ENCODE results near the gene HERPUD1.
"Not testable (repeated sequence)": the region's sequence is repeated elsewhere in the genome, so short reads cannot be mapped to it uniquely, and the experiment has no call there.

HERPUD1 gene

DNA sequence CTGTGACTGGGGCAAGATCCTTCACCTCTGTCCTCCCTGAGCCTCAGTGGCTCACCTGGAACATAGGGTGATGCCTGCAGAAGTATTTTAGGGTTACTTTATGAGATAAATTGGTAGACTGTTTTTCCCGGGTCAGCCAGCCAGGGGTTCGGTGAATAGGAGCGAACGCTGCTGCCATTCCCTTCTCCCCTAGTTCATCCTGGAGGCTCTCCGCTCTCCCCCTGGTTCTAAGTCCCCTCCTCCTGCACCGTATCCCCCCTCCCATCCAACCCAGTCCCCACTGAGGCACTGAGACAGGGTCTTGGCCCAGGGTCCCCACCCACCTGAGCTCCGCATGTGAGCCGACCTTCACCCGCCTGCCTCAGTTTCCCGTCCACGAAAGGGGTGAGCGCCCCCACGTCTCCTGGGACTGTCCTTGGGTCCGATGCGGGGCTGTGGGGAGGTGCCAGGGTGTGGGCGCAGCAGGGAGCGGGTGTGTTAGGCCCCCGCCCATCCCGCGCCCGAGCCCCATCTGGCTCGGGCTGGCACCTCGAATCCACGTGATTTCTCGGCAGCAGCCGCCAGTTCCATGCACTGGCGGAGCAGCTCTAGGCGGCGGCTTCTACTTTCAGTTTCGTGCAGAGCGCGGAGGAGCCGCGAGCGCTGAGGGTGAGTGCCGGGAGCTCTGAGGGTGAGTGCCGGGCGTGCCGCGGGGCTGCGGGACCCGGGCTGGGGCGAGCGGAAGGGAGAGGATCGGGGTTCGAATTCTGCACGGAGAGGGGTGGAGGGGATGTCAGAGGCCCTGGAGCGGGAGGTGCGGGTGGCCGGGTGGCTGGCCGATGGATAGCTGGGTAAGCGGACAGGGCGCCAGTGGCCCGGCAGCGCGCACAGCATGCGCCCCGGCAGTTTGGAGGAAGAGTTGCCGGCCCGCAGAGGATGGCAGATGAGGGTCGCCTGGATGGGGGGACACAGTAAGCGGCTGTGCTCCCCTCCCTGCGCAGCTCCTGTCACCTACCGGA is 57.3 kb downstream of the HERPUD1 start, which contains the start of gene NLRC5:
NLRC5 (plus strand) TSS at position 610 of the 998 bp plus-strand sequence. CDS start 31,156 bp downstream, outside the sequence.
- H3K79me2 ChIP-seq (ENCODE audit: insufficient read depth, low read length), result no peaks in the 10 kb centered on the region
- H3K36me3 ChIP-seq (ENCODE audit: low read length), result no peaks in the 10 kb centered on the region
- peak within 1 kb of the TSS; percentile 50 for H3K4me3 ChIP-seq (ENCODE audit: insufficient read depth, low read length, poor library complexity, severe bottlenecking)
- H3K9me3 ChIP-seq (ENCODE audit: insufficient read depth, low read length), result no peaks in the 10 kb centered on the region
- no peak for TF ChIP-seq EZH2phosphoT487 (conservative IDR thresholded peaks at IDR 0.05; ENCODE audit: low read length)
- TF ChIP-seq, protein P1, sequence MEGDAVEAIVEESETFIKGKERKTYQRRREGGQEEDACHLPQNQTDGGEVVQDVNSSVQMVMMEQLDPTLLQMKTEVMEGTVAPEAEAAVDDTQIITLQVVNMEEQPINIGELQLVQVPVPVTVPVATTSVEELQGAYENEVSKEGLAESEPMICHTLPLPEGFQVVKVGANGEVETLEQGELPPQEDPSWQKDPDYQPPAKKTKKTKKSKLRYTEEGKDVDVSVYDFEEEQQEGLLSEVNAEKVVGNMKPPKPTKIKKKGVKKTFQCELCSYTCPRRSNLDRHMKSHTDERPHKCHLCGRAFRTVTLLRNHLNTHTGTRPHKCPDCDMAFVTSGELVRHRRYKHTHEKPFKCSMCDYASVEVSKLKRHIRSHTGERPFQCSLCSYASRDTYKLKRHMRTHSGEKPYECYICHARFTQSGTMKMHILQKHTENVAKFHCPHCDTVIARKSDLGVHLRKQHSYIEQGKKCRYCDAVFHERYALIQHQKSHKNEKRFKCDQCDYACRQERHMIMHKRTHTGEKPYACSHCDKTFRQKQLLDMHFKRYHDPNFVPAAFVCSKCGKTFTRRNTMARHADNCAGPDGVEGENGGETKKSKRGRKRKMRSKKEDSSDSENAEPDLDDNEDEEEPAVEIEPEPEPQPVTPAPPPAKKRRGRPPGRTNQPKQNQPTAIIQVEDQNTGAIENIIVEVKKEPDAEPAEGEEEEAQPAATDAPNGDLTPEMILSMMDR (IDR thresholded peaks at IDR 0.05; ENCODE audit: insufficient read depth, low read length, poor library complexity, severe bottlenecking), result no peak
- H3K4me2 ChIP-seq (ENCODE audit: low read depth, low read length, poor library complexity, severe bottlenecking), result peak within 1 kb of the TSS; percentile 62
- H4K20me1 ChIP-seq (ENCODE audit: low read depth, low read length), result no peaks in the 10 kb centered on the region
- no peak within 1 kb of the TSS for H3K27ac ChIP-seq (ENCODE audit: low read depth, low read length)
- peak within 1 kb of the TSS; percentile 76 for H2AFZ ChIP-seq (ENCODE audit: low read depth, low read length, severe bottlenecking)
- peak within 1 kb of the TSS; percentile 45 for H3K9ac ChIP-seq (ENCODE audit: low read length)
- H3K27me3 ChIP-seq (ENCODE audit: low read length), result no peaks in the 10 kb centered on the region
- H3F3A ChIP-seq (ENCODE audit: insufficient read depth), result no peaks in the 10 kb centered on the region
- no peaks in the 10 kb centered on the region for H3K9me2 ChIP-seq (replicated peaks; ENCODE audit: insufficient read depth, low read length)

DNA sequence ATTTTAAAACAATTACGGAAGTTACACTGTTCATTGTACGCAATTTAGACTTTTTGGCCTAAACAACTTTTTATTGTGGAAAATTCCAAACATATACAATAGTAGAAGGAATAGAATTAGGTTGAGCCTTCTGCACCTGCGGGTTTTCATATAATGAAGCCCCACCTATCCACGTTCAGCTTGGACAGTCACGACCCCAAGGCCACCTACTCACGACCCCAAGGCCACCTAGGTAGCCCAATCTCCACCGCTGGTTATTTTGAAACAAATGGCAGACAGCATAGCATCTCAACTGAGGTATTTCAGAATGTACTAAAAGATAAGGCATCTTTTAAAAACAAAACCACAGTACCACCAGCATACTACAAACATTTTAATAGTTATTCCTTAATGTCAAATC is 58.0 kb downstream of the HERPUD1 start:
- H3K9ac ChIP-seq (ENCODE audit: low read length), result peak overlapping the region; percentile 45
- H4K20me1 ChIP-seq (ENCODE audit: low read depth, low read length), result no peaks in the 10 kb centered on the region
- peak overlapping the region; percentile 76 for H2AFZ ChIP-seq (ENCODE audit: low read depth, low read length, severe bottlenecking)
- peak overlapping the region; percentile 50 for H3K4me3 ChIP-seq (ENCODE audit: insufficient read depth, low read length, poor library complexity, severe bottlenecking)
- no peak for TF ChIP-seq EZH2phosphoT487 (conservative IDR thresholded peaks at IDR 0.05; ENCODE audit: low read length)
- TF ChIP-seq, protein P1 (IDR thresholded peaks at IDR 0.05; ENCODE audit: insufficient read depth, low read length, poor library complexity, severe bottlenecking), result no peak
- H3F3A ChIP-seq (ENCODE audit: insufficient read depth), result no peaks in the 10 kb centered on the region
- H3K9me2 ChIP-seq (replicated peaks; ENCODE audit: insufficient read depth, low read length), result no peaks in the 10 kb centered on the region
- H3K36me3 ChIP-seq (ENCODE audit: low read length), result no peaks in the 10 kb centered on the region
- H3K27me3 ChIP-seq (ENCODE audit: low read length), result no peaks in the 10 kb centered on the region
- no peaks in the 10 kb centered on the region for H3K9me3 ChIP-seq (ENCODE audit: insufficient read depth, low read length)
- H3K4me2 ChIP-seq (ENCODE audit: low read depth, low read length, poor library complexity, severe bottlenecking), result peak overlapping the region; percentile 62
- no peak overlapping the region for H3K27ac ChIP-seq (ENCODE audit: low read depth, low read length)
- H3K79me2 ChIP-seq (ENCODE audit: insufficient read depth, low read length), result no peaks in the 10 kb centered on the region

DNA sequence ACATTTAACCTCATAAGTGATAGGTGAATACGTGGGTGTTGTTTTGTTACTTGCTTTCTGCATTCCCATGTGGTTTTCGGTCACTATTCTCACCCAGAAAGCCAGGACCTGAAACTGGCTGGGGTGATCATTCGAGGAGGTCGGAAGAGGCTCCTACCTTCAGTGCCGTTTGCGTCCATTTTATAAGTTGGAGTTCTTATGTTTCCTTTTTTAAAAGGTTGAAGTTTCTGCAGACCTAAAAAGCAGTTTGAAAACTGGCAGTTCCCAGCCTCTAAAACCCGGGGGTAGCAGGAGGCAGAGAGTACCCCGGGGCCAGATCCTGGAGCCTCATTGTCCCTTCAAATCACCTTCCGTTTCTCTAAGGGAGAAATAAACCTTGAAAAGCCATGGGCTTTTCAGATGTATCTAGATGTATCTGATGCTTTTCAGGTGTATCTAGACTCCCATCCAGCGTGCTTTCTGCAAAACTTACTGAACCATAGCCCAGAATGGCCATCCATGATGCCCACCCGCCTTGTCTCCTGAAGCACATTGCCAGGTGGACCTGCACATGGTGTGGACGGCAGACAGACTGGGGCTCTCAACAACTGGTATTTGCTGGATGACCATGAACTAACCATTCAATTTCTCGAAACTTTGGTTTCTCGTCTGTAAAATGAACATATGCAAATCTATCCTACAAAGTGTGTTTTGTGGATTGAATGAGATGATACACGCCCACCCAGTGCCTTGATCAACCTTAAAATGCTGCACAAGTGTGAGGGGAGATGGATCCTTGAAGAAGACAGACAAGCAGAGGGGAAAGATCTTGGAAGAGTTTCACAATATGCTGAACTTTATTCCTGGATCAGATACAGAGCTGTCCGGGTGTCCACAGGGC is 58.7 kb downstream of the HERPUD1 start:
- Histone ChIP-seq H3K79me2 (ENCODE audit: insufficient read depth, low read length) (no peaks in the 10 kb centered on the region), H3K36me3 (ENCODE audit: low read length) (no peaks in the 10 kb centered on the region), H3K9me2 (replicated peaks; ENCODE audit: insufficient read depth, low read length) (no peaks in the 10 kb centered on the region), H3K27me3 (ENCODE audit: low read length) (no peaks in the 10 kb centered on the region), H3K9me3 (ENCODE audit: insufficient read depth, low read length) (no peaks in the 10 kb centered on the region), H3F3A (ENCODE audit: insufficient read depth) (no peaks in the 10 kb centered on the region), H3K4me3 (ENCODE audit: insufficient read depth, low read length, poor library complexity, severe bottlenecking) (no peak overlapping the region), H3K27ac (ENCODE audit: low read depth, low read length) (no peak overlapping the region), H3K9ac (ENCODE audit: low read length) (no peak overlapping the region), H4K20me1 (ENCODE audit: low read depth, low read length) (no peaks in the 10 kb centered on the region), H2AFZ (ENCODE audit: low read depth, low read length, severe bottlenecking) (no peak overlapping the region), H3K4me2 (ENCODE audit: low read depth, low read length, poor library complexity, severe bottlenecking) (peak overlapping the region; percentile 62)
- TF ChIP-seq EZH2phosphoT487 (conservative IDR thresholded peaks at IDR 0.05; ENCODE audit: low read length), result no peak
- TF ChIP-seq, protein P1 (IDR thresholded peaks at IDR 0.05; ENCODE audit: insufficient read depth, low read length, poor library complexity, severe bottlenecking), result no peak

- not testable (repeated sequence) for H3K9me3 ChIP-seq (ENCODE audit: insufficient read depth, low read length); H3K79me2 ChIP-seq (ENCODE audit: insufficient read depth, low read length); H3K4me3 ChIP-seq (ENCODE audit: insufficient read depth, low read length, poor library complexity, severe bottlenecking); H3K9me2 ChIP-seq (replicated peaks; ENCODE audit: insufficient read depth, low read length); H3K36me3 ChIP-seq (ENCODE audit: low read length); H3K27ac ChIP-seq (ENCODE audit: low read depth, low read length); H3K9ac ChIP-seq (ENCODE audit: low read length); H3K4me2 ChIP-seq (ENCODE audit: low read depth, low read length, poor library complexity, severe bottlenecking); H4K20me1 ChIP-seq (ENCODE audit: low read depth, low read length); H2AFZ ChIP-seq (ENCODE audit: low read depth, low read length, severe bottlenecking); H3F3A ChIP-seq (ENCODE audit: insufficient read depth); H3K27me3 ChIP-seq (ENCODE audit: low read length)
These were observed 60.5 kb downstream of the HERPUD1 start for GRCh38 chr16:56992431-56992830.
